Mucosa of descending colon (tissue), 3 donors: ENCODE measurements around the gene SNRK. TPM values are rescaled to one million over a fixed set of nuclear protein-coding genes. Genes with fewer than 3 reads are reported as not detected.

Experiments used
- ATAC-seq: fragments of 200-7000 bp; cut with Tn5 transposase; one replicate; pipeline ENCODE4 v1.9.1; 2020; ENCODE audit warnings: mild to moderate bottlenecking, moderate library complexity
- DNase-seq, 3 donors: peaks; one replicate each; pipeline ENCODE4 v3.0.0-alpha.2; 2020
- H3K36me3 ChIP-seq: fragments of 200-600 bp; one replicate; pipeline ENCODE4 v1.8.0; 2021; ENCODE audit warnings: low read depth, mild to moderate bottlenecking
- H3K4me1 ChIP-seq: fragments of 200-600 bp; one replicate; pipeline ENCODE4 v1.8.0; 2021; ENCODE audit warnings: low read depth, mild to moderate bottlenecking
- H3K4me3 ChIP-seq: fragments of 200-600 bp; one replicate; pipeline ENCODE4 v1.8.0; 2021; ENCODE audit warnings: mild to moderate bottlenecking
- H3K9me3 ChIP-seq: fragments of 200-600 bp; one replicate; pipeline ENCODE4 v1.8.0; 2021; ENCODE audit warnings: mild to moderate bottlenecking
- CTCF ChIP-seq: fragments of 200-600 bp; IDR thresholded peaks from one replicate; pipeline ENCODE4 v1.8.0; 2022; ENCODE audit warnings: antibody characterized with exemption, mild to moderate bottlenecking
- intact Hi-C, 2 donors: fragments of 100-400 bp; cut with DNase I in 1 of 2; cut with micrococcal nuclease in 1 of 2; formaldehyde crosslinking; loops; one replicate each; pipeline versions ENCODE4 v1.11.0 to v1.11.1; 2022; cut with DNase I, micrococcal nuclease
- total RNA-seq, 3 donors: library from RNA; stranded (reverse); fragmentation: NEBNext Ultra II Directional in 2 of 3; extraction: Animal tissue kit (Norgen Biotek cat#: 25700) in 2 of 3; gene quantifications; one replicate each; pipeline versions ENCODE4 v1.2.1 to v1.2.4, GENCODE V29; 2021 to 2023
- donor health status: DM: no; HTN: no; CAD: no; lungs with moderate emphysema.
- donor health status: DM: no; HTN: no; CAD: no.
- donor health status: DM: no; HTN: yes; CAD: no.

Gene SNRK
- total RNA-seq, 3 donors from 2014 or later = 33.2 to 47.6 (median 35.2) TPM

- no peak for ATAC-seq
- no peak for TF ChIP-seq CTCF
Observed at GRCh38 chr3:43362961-43363360, 76.6 kb downstream of the SNRK start.

GRCh38 chr3:43363621-43364266 is 77.4 kb downstream of the SNRK start:
- ATAC-seq (no peak), DNase-seq (peak in 1 of 3 donors; percentile 53)
- no peak overlapping the region for H3K4me3 ChIP-seq
- TF ChIP-seq CTCF = no peak
- intact Hi-C loops = no loop called here
- H3K9me3 ChIP-seq = no peaks in the 10 kb centered on the region
- H3K4me1 ChIP-seq = no peaks in the 10 kb centered on the region
- H3K36me3 ChIP-seq = no peaks in the 10 kb centered on the region

More at GRCh38 chr3:43362961-43363360, 76.6 kb downstream of the SNRK start:
- intact Hi-C loops = no loop called here
- H3K36me3 ChIP-seq = no peaks in the 10 kb centered on the region
- H3K9me3 ChIP-seq = no peaks in the 10 kb centered on the region
- DNase-seq = no peak
- no peak overlapping the region for H3K4me3 ChIP-seq
- H3K4me1 ChIP-seq = no peaks in the 10 kb centered on the region

- ATAC-seq (no peak), DNase-seq (no peak)
- TF ChIP-seq CTCF = no peak
- Histone ChIP-seq H3K36me3 (no peaks in the 10 kb centered on the region), H3K9me3 (no peaks in the 10 kb centered on the region), H3K4me1 (no peaks in the 10 kb centered on the region), H3K4me3 (no peak overlapping the region)
- intact Hi-C loops = no loop called here
Observed at GRCh38 chr3:43364494-43364893, 78.2 kb downstream of the SNRK start.

GRCh38 chr3:43364926-43365325 is 78.6 kb downstream of the SNRK start:
- no peak for TF ChIP-seq CTCF
- Histone ChIP-seq H3K4me1 (no peaks in the 10 kb centered on the region), H3K9me3 (no peaks in the 10 kb centered on the region), H3K4me3 (no peak overlapping the region), H3K36me3 (no peaks in the 10 kb centered on the region)
- intact Hi-C loops = no loop called here
- ATAC-seq (no peak), DNase-seq (no peak)

- no peaks in the 10 kb centered on the region for H3K36me3 ChIP-seq
- intact Hi-C loops = no loop called here
- H3K4me1 ChIP-seq = no peaks in the 10 kb centered on the region
- TF ChIP-seq CTCF = no peak
- no peak for DNase-seq
- ATAC-seq = no peak
- no peak overlapping the region for H3K4me3 ChIP-seq
- H3K9me3 ChIP-seq = no peaks in the 10 kb centered on the region
Observed at GRCh38 chr3:43365601-43366305, 79.4 kb downstream of the SNRK start.
